ENCODE measurements around the gene FAM180B.

FAM180B gene

GRCh38 chr11:47595967-47596366, 9.5 kb downstream of the FAM180B start:
- TF ChIP-seq CTCF (IDR thresholded peaks at IDR 0.05; ENCODE audit: insufficient read depth, low read length, poor library complexity, severe bottlenecking) (no peak), EZH2phosphoT487 (conservative IDR thresholded peaks at IDR 0.05; ENCODE audit: low read length) (no peak)
- Histone ChIP-seq H4K20me1 (ENCODE audit: low read depth, low read length) (no peaks in the 10 kb centered on the region), H3K36me3 (ENCODE audit: low read length) (no peaks in the 10 kb centered on the region), H3K4me2 (ENCODE audit: low read depth, low read length, poor library complexity, severe bottlenecking) (no peak overlapping the region), H3K27ac (ENCODE audit: low read depth, low read length) (no peak overlapping the region), H3K9ac (ENCODE audit: low read length) (no peak overlapping the region), H3K9me3 (ENCODE audit: insufficient read depth, low read length) (no peaks in the 10 kb centered on the region), H3K79me2 (ENCODE audit: insufficient read depth, low read length) (no peaks in the 10 kb centered on the region), H3F3A (ENCODE audit: insufficient read depth) (no peaks in the 10 kb centered on the region), H3K4me3 (ENCODE audit: insufficient read depth, low read length, poor library complexity, severe bottlenecking) (no peak overlapping the region), H3K27me3 (ENCODE audit: low read length) (no peaks in the 10 kb centered on the region), H3K9me2 (replicated peaks; ENCODE audit: insufficient read depth, low read length) (no peaks in the 10 kb centered on the region), H2AFZ (ENCODE audit: low read depth, low read length, severe bottlenecking) (no peak overlapping the region)

- no peaks in the 10 kb centered on the region for H3K9me3 ChIP-seq (ENCODE audit: insufficient read depth, low read length)
- H3K4me3 ChIP-seq (ENCODE audit: insufficient read depth, low read length, poor library complexity, severe bottlenecking) = no peak overlapping the region
Observed at GRCh38 chr11:47599902-47600301, 13.4 kb downstream of the FAM180B start.

GRCh38 chr11:47603295-47603694, 16.8 kb downstream of the FAM180B start:
- no peak overlapping the region for H2AFZ ChIP-seq (ENCODE audit: low read depth, low read length, severe bottlenecking)
- no peaks in the 10 kb centered on the region for H3K9me3 ChIP-seq (ENCODE audit: insufficient read depth, low read length)
- no peaks in the 10 kb centered on the region for H3K36me3 ChIP-seq (ENCODE audit: low read length)
- no peaks in the 10 kb centered on the region for H3K9me2 ChIP-seq (replicated peaks; ENCODE audit: insufficient read depth, low read length)
- TF ChIP-seq EZH2phosphoT487 (conservative IDR thresholded peaks at IDR 0.05; ENCODE audit: low read length) = no peak
- TF ChIP-seq CTCF (IDR thresholded peaks at IDR 0.05; ENCODE audit: insufficient read depth, low read length, poor library complexity, severe bottlenecking) = no peak
- H3K4me3 ChIP-seq (ENCODE audit: insufficient read depth, low read length, poor library complexity, severe bottlenecking) = no peak overlapping the region
- H3K27ac ChIP-seq (ENCODE audit: low read depth, low read length) = no peak overlapping the region
- H3K9ac ChIP-seq (ENCODE audit: low read length) = no peak overlapping the region
- no peaks in the 10 kb centered on the region for H4K20me1 ChIP-seq (ENCODE audit: low read depth, low read length)
- no peaks in the 10 kb centered on the region for H3F3A ChIP-seq (ENCODE audit: insufficient read depth)
- no peaks in the 10 kb centered on the region for H3K27me3 ChIP-seq (ENCODE audit: low read length)
- H3K79me2 ChIP-seq (ENCODE audit: insufficient read depth, low read length) = no peaks in the 10 kb centered on the region
- no peak overlapping the region for H3K4me2 ChIP-seq (ENCODE audit: low read depth, low read length, poor library complexity, severe bottlenecking)

More at GRCh38 chr11:47599902-47600301, 13.4 kb downstream of the FAM180B start:
- no peaks in the 10 kb centered on the region for H3F3A ChIP-seq (ENCODE audit: insufficient read depth)
- no peaks in the 10 kb centered on the region for H3K27me3 ChIP-seq (ENCODE audit: low read length)
- H2AFZ ChIP-seq (ENCODE audit: low read depth, low read length, severe bottlenecking) = no peak overlapping the region
- no peak overlapping the region for H3K9ac ChIP-seq (ENCODE audit: low read length)
- no peaks in the 10 kb centered on the region for H3K9me2 ChIP-seq (replicated peaks; ENCODE audit: insufficient read depth, low read length)
- no peaks in the 10 kb centered on the region for H4K20me1 ChIP-seq (ENCODE audit: low read depth, low read length)
- TF ChIP-seq EZH2phosphoT487 (conservative IDR thresholded peaks at IDR 0.05; ENCODE audit: low read length) (no peak), CTCF (IDR thresholded peaks at IDR 0.05; ENCODE audit: insufficient read depth, low read length, poor library complexity, severe bottlenecking) (no peak)
- H3K36me3 ChIP-seq (ENCODE audit: low read length) = no peaks in the 10 kb centered on the region
- H3K27ac ChIP-seq (ENCODE audit: low read depth, low read length) = no peak overlapping the region
- no peaks in the 10 kb centered on the region for H3K79me2 ChIP-seq (ENCODE audit: insufficient read depth, low read length)
- H3K4me2 ChIP-seq (ENCODE audit: low read depth, low read length, poor library complexity, severe bottlenecking) = no peak overlapping the region
